Right atrium auricular region (tissue), 2 donors: ENCODE measurements around the gene CYYR1. TPM values are rescaled to one million over a fixed set of nuclear protein-coding genes. Genes with fewer than 3 reads are reported as not detected.
"Not testable (repeated sequence)": the region's sequence is repeated elsewhere in the genome, so short reads cannot be mapped to it uniquely, and the experiment has no call there.

Experiments
- DNase-seq: peaks from one replicate; pipeline ENCODE4 v3.0.0-alpha.2; 2019; ENCODE audit warnings: low spot score
- H3K27ac ChIP-seq, 2 donors: fragments of 200-600 bp; sonication (generic); 1 replicate in 1 of 2; 2 replicates in 1 of 2; pipeline ENCODE4 v1.5.1; 2016 to 2019
- H3K27me3 ChIP-seq, 2 donors: fragments of 200-600 bp; sonication (generic); one replicate each; pipeline versions ENCODE4 v1.5.1 to v1.6.0; 2017 to 2019
- H3K36me3 ChIP-seq: fragments of 200-600 bp; sonication (generic); one replicate; pipeline ENCODE4 v1.5.1; 2016
- H3K4me1 ChIP-seq, 2 donors: fragments of 200-600 bp; sonication (generic); one replicate each; pipeline versions ENCODE4 v1.5.1 to v1.6.0; 2017 to 2019
- H3K4me3 ChIP-seq, 2 donors: fragments of 200-600 bp; sonication (generic); 1 replicate in 1 of 2; 2 replicates in 1 of 2; pipeline ENCODE4 v1.5.1; 2017 to 2019; ENCODE audit warnings: mild to moderate bottlenecking in 1 of 2, moderate library complexity in 1 of 2
- H3K9me3 ChIP-seq, 2 donors: fragments of 200-600 bp; sonication (generic); one replicate each; pipeline ENCODE4 v1.5.1; 2019
- CTCF ChIP-seq, 2 donors: fragments of 200-600 bp; sonication (generic); IDR thresholded peaks; one replicate each; pipeline ENCODE4 v1.5.1; 2019; ENCODE audit warnings: antibody characterized with exemption in 2 of 2
- total RNA-seq, 2 donors: library from RNA; depleted of rRNA; stranded (reverse); fragments of >200 nt; gene quantifications; one replicate each; pipeline ENCODE4 v1.1.0, GENCODE V29; 2016

CYYR1 gene
- total RNA-seq, 2 donors from 2014 or later: 9.6 to 36.7 TPM

- no peak for DNase-seq
- Histone ChIP-seq H3K36me3 (no peaks in the 10 kb centered on the region), H3K9me3 (no peaks in the 10 kb centered on the region), H3K27me3 (no peaks in the 10 kb centered on the region), H3K27ac (no peak overlapping the region), H3K4me1 (no peaks in the 10 kb centered on the region), H3K4me3 (no peak overlapping the region)
- TF ChIP-seq CTCF (IDR thresholded peaks at IDR 0.05): no peak
Observed at GRCh38 chr21:26469789-26470188, 103.3 kb downstream of the CYYR1 start.

GRCh38 chr21:26465916-26466315 lies 107.2 kb downstream of the CYYR1 start:
- H3K36me3 ChIP-seq: no peaks in the 10 kb centered on the region
- no peak overlapping the region for H3K4me3 ChIP-seq
- no peaks in the 10 kb centered on the region for H3K4me1 ChIP-seq
- DNase-seq: no peak
- no peak for TF ChIP-seq CTCF (IDR thresholded peaks at IDR 0.05)
- H3K9me3 ChIP-seq: no peaks in the 10 kb centered on the region
- no peaks in the 10 kb centered on the region for H3K27me3 ChIP-seq
- no peak overlapping the region for H3K27ac ChIP-seq

- Histone ChIP-seq H3K36me3 (no peaks in the 10 kb centered on the region), H3K4me1 (no peaks in the 10 kb centered on the region), H3K27me3 (no peaks in the 10 kb centered on the region), H3K9me3 (no peaks in the 10 kb centered on the region), H3K4me3 (no peak overlapping the region), H3K27ac (no peak overlapping the region)
- no peak for TF ChIP-seq CTCF (IDR thresholded peaks at IDR 0.05)
- no peak for DNase-seq
Observed at GRCh38 chr21:26461500-26461899, 111.6 kb downstream of the CYYR1 start.

GRCh38 chr21:26460621-26461020 lies 112.5 kb downstream of the CYYR1 start:
- no peak for TF ChIP-seq CTCF (IDR thresholded peaks at IDR 0.05)
- no peak overlapping the region for H3K4me3 ChIP-seq
- H3K9me3 ChIP-seq: no peaks in the 10 kb centered on the region
- no peaks in the 10 kb centered on the region for H3K4me1 ChIP-seq
- DNase-seq: no peak
- no peak overlapping the region for H3K27ac ChIP-seq
- H3K36me3 ChIP-seq: no peaks in the 10 kb centered on the region
- H3K27me3 ChIP-seq: no peaks in the 10 kb centered on the region

GRCh38 chr21:26458854-26459253 lies 114.2 kb downstream of the CYYR1 start:
- H3K27ac ChIP-seq, DNase-seq, H3K9me3 ChIP-seq, H3K4me3 ChIP-seq, H3K4me1 ChIP-seq, H3K27me3 ChIP-seq, H3K36me3 ChIP-seq: not testable (repeated sequence)

GRCh38 chr21:26457817-26458216 lies 115.3 kb downstream of the CYYR1 start:
- H3K36me3 ChIP-seq: no peaks in the 10 kb centered on the region
- H3K27me3 ChIP-seq: no peaks in the 10 kb centered on the region
- DNase-seq: no peak
- H3K4me3 ChIP-seq: no peak overlapping the region
- no peak overlapping the region for H3K27ac ChIP-seq
- H3K4me1 ChIP-seq: no peaks in the 10 kb centered on the region
- TF ChIP-seq CTCF (IDR thresholded peaks at IDR 0.05): no peak
- no peaks in the 10 kb centered on the region for H3K9me3 ChIP-seq
